Tibial artery (tissue), 4 donors: Measurements from ENCODE around the gene HAUS5.

Experiments
- DNase-seq, 2 donors: peaks; one replicate each; pipeline ENCODE4 v3.0.0-alpha.2; 2019
- H3K27ac ChIP-seq, 2 donors: fragments of 200-600 bp; sonication (generic) in 1 of 2; 1 replicate in 1 of 2; 2 replicates in 1 of 2; pipeline ENCODE4 v1.5.1; 2018 to 2019; ENCODE audit warnings: mild to moderate bottlenecking in 1 of 2
- H3K27me3 ChIP-seq, 2 donors: fragments of 200-600 bp; sonication (generic) in 1 of 2; one replicate each; pipeline versions ENCODE4 v1.5.1 to v1.6.0; 2016 to 2019
- H3K36me3 ChIP-seq, 3 donors: fragments of 200-600 bp; sonication (generic) in 2 of 3; one replicate each; pipeline ENCODE4 v1.5.1; 2016 to 2019; ENCODE audit warnings: mild to moderate bottlenecking in 2 of 3
- H3K4me1 ChIP-seq, 4 donors: fragments of 200-600 bp; sonication (generic) in 2 of 4; 1 replicate in 3 of 4; 2 replicates in 1 of 4; pipeline ENCODE4 v1.5.1; 2016 to 2019
- H3K4me3 ChIP-seq, 2 donors: fragments of 200-600 bp; sonication (generic) in 1 of 2; 1 replicate in 1 of 2; 2 replicates in 1 of 2; pipeline ENCODE4 v1.5.1; 2018 to 2019; ENCODE audit warnings: mild to moderate bottlenecking in 2 of 2
- H3K9me3 ChIP-seq, 3 donors: fragments of 200-600 bp; sonication (generic) in 1 of 3; one replicate each; pipeline ENCODE4 v1.5.1; 2016 to 2019
- CTCF ChIP-seq, 2 experiments: fragments of 200-600 bp in 1 of 2; fragments of 450-650 bp in 1 of 2; IDR thresholded peaks; one replicate each; pipeline ENCODE4 v1.5.1; 2017 to 2019; ENCODE audit warnings: antibody characterized with exemption in 2 of 2, mild to moderate bottlenecking in 1 of 2, moderate library complexity in 1 of 2
- intact Hi-C: fragments of 100-400 bp; cut with DNase I; formaldehyde crosslinking; loops from one replicate; pipeline ENCODE4 v1.15.0; 2023; ENCODE audit warnings: low total_unique reads

HAUS5 gene

GRCh38 chr19:35665604-35666003, 53.1 kb downstream of the HAUS5 start:
- Histone ChIP-seq H3K9me3 (no peaks in the 10 kb centered on the region), H3K4me3 (no peak overlapping the region), H3K36me3 (peaks cover 20 to 37% (median 23%) of the 10 kb centered on the region in 3 donors), H3K27ac (no peak overlapping the region), H3K27me3 (no peaks in the 10 kb centered on the region), H3K4me1 (no peaks in the 10 kb centered on the region)
- no peak for TF ChIP-seq CTCF (IDR thresholded peaks at IDR 0.05)
- DNase-seq, result no peak
- intact Hi-C loops, result no loop called here

- Histone ChIP-seq H3K4me1 (no peaks in the 10 kb centered on the region), H3K27me3 (no peaks in the 10 kb centered on the region), H3K4me3 (no peak within 1 kb of the TSS), H3K36me3 (peaks cover 13 to 30% (median 18%) of the 10 kb centered on the region in 3 donors), H3K27ac (no peak within 1 kb of the TSS), H3K9me3 (no peaks in the 10 kb centered on the region)
- intact Hi-C loops, result no loop called here
- no peak for TF ChIP-seq CTCF (IDR thresholded peaks at IDR 0.05)
- DNase-seq, result no peak
Measured at GRCh38 chr19:35666251-35666913, 53.8 kb downstream of the HAUS5 start, which contains the start of gene UPK1A. Gene UPK1A (plus strand): TSS chr19:35666517. CDS start chr19:35666813, 296 bp downstream.

DNA sequence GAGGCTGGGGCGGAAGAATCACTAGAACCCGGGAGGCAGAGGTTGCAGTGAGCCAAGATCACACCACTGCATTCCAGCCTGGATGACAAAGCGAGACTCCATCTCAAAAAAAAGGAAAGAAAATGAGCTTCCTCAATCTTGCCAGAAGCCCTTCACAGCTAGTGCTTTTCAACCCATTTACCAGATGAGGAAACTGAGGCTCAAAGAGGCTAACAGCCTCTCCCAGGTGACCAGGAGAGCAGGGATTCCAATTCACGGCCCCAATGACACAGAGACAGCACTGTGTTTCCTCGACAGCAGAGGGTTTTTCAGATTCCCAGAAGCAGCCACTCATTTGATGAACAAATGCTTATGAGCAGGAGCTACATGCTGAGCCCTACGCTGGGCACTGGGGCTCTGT, 57.0 kb downstream of the HAUS5 start:
- no peak for DNase-seq
- H3K4me1 ChIP-seq, result peaks cover 0 to 7% (median 3%) of the 10 kb centered on the region in 4 donors
- H3K27ac ChIP-seq, result no peak overlapping the region
- peaks cover 0 to 26% of the 10 kb centered on the region in 2 donors for H3K27me3 ChIP-seq
- H3K9me3 ChIP-seq, result no peaks in the 10 kb centered on the region
- no peak overlapping the region for H3K4me3 ChIP-seq
- intact Hi-C loops, result no loop called here
- peaks cover 0 to 12% (median 0%) of the 10 kb centered on the region in 3 donors for H3K36me3 ChIP-seq
- TF ChIP-seq CTCF (IDR thresholded peaks at IDR 0.05), result no peak

GRCh38 chr19:35669974-35670373, 57.4 kb downstream of the HAUS5 start:
- Histone ChIP-seq H3K9me3 (no peaks in the 10 kb centered on the region), H3K4me1 (peaks cover 0 to 7% (median 3%) of the 10 kb centered on the region in 4 donors), H3K27ac (no peak overlapping the region), H3K4me3 (no peak overlapping the region), H3K36me3 (peaks cover 0 to 8% (median 0%) of the 10 kb centered on the region in 3 donors), H3K27me3 (peaks cover 0 to 28% of the 10 kb centered on the region in 2 donors)
- DNase-seq, result no peak
- intact Hi-C loops, result no loop called here
- TF ChIP-seq CTCF (IDR thresholded peaks at IDR 0.05), result no peak

- intact Hi-C loops, result no loop called here
- Histone ChIP-seq H3K4me1 (peaks cover 0 to 7% (median 3%) of the 10 kb centered on the region in 4 donors), H3K4me3 (no peak overlapping the region), H3K9me3 (no peaks in the 10 kb centered on the region), H3K27ac (no peak overlapping the region), H3K27me3 (peaks cover 0 to 29% of the 10 kb centered on the region in 2 donors), H3K36me3 (peaks cover 0 to 1% (median 0%) of the 10 kb centered on the region in 3 donors)
- no peak for DNase-seq
- TF ChIP-seq CTCF (IDR thresholded peaks at IDR 0.05), result no peak
Measured at GRCh38 chr19:35670686-35671085, 58.2 kb downstream of the HAUS5 start.
